ENCODE results near the gene OR4F15.

DNA sequence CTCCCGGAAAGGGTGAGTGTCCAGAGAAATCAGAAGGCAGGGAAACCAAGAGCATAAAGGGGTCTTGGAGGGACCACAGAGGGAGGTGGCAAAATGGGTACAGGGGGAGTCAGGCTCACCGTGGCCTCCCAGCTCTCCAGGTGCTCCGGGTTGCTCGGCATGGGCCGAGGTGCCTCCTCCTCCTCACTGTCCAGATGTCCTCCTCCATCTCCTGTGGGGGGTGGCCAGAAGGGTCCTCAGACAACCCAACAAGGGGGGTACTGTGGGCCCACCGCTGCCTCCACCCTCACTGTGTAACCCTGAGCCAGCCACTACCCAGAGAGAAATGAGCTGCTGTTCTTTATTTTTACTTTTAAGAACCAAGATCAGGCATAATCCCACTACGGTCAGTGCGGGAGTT is 39.1 kb upstream of the OR4F15 start:
- TF ChIP-seq POLR2A (IDR thresholded peaks at IDR 0.05): no peak
- no peak for TF ChIP-seq CTCF (IDR thresholded peaks at IDR 0.05)
